Measurements from ENCODE around the gene GZMH. TPM values are rescaled to one million over a fixed set of nuclear protein-coding genes. Genes with fewer than 3 reads are reported as not detected.

GZMH gene
- polyA plus RNA-seq, 3 donors = 0.15 to 1.6 (median 0.94) TPM

DNA sequence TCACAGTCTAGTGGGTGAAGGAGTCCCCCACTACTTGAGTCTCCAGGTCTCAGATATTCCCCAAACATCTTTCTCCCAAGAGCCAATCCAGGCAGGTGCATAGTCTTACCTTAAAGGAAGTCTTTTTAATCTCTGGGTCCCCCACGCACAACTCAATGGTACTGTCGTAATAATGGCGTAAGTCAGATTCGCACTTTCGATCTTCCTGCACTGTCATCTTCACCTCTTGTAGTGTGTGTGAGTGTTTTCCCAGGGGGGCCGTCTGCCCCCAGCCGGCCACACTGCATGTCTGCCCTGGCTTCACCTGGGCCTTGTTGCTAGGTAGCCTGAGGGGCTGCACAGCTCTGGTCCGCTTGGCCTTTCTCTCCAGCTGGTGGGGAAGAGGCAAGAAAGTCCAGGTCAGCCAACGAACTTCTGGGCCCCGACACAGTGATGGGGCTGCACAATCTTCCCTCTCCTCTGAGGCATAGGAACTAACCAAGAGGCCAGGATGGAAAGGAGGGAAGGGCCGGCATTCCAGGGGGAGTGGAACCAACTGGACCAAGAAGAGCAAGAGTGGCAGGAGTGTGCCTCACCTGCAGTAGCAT is 22.4 kb upstream of the GZMH start:
- Mint-ChIP-seq H3K27ac (no peak overlapping the region), H3K4me1 (peaks cover 2% of the 10 kb centered on the region), H3K27me3 (ENCODE audit: low read depth in 3 of 3) (peaks cover 0 to 3% (median 2%) of the 10 kb centered on the region in 3 donors), H3K4me3 (peak overlapping the region in 1 of 2 donors; percentile 35), H3K36me3 (no peaks in the 10 kb centered on the region), H3K9me3 (peaks cover 0 to 4% (median 0%) of the 10 kb centered on the region in 7 donors)
- Histone ChIP-seq H3K4me2 (replicated peaks; ENCODE audit: extremely low read depth, low read length, poor library complexity, severe bottlenecking) (no peak overlapping the region), H3K27me3 (ENCODE audit: control insufficient read depth in 2 of 2, insufficient read depth in 2 of 2, low read length in 2 of 2) (no peaks in the 10 kb centered on the region), H2AFZ (ENCODE audit: insufficient read depth, low read depth, low read length, poor library complexity, severe bottlenecking) (no peak overlapping the region), H3K27ac (ENCODE audit: low read depth in 1 of 2, low read length in 2 of 2) (no peak overlapping the region), H3K4me3 (replicated peaks in 1 of 3; ENCODE audit: low read depth in 2 of 3, low read length in 3 of 3) (no peak overlapping the region), H3K9ac (ENCODE audit: insufficient read depth, low read length, poor library complexity, severe bottlenecking) (no peak overlapping the region), H3K79me2 (ENCODE audit: insufficient read depth, low read length) (no peaks in the 10 kb centered on the region), H3K36me3 (replicated peaks in 1 of 2; ENCODE audit: control insufficient read depth in 1 of 2, insufficient read depth in 2 of 2, low read length in 2 of 2) (no peaks in the 10 kb centered on the region), H3K9me3 (replicated peaks in 1 of 2; ENCODE audit: control insufficient read depth in 1 of 2, insufficient read depth in 1 of 2, low read length in 2 of 2) (no peaks in the 10 kb centered on the region), H4K20me1 (ENCODE audit: insufficient read depth, low read length) (no peaks in the 10 kb centered on the region), H3K4me1 (ENCODE audit: control insufficient read depth in 1 of 2, insufficient read depth in 2 of 2, low read length in 2 of 2) (no peaks in the 10 kb centered on the region)
- intact Hi-C loops (cut with micrococcal nuclease) = no loop called here
- WGBS (ENCODE audit: insufficient coverage) = 100% methylated on average over 3 of the region's 11 CpGs
- no peak for DNase-seq
- TF ChIP-seq, protein P1, sequence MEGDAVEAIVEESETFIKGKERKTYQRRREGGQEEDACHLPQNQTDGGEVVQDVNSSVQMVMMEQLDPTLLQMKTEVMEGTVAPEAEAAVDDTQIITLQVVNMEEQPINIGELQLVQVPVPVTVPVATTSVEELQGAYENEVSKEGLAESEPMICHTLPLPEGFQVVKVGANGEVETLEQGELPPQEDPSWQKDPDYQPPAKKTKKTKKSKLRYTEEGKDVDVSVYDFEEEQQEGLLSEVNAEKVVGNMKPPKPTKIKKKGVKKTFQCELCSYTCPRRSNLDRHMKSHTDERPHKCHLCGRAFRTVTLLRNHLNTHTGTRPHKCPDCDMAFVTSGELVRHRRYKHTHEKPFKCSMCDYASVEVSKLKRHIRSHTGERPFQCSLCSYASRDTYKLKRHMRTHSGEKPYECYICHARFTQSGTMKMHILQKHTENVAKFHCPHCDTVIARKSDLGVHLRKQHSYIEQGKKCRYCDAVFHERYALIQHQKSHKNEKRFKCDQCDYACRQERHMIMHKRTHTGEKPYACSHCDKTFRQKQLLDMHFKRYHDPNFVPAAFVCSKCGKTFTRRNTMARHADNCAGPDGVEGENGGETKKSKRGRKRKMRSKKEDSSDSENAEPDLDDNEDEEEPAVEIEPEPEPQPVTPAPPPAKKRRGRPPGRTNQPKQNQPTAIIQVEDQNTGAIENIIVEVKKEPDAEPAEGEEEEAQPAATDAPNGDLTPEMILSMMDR (IDR thresholded peaks at IDR 0.05) = no peak

DNA sequence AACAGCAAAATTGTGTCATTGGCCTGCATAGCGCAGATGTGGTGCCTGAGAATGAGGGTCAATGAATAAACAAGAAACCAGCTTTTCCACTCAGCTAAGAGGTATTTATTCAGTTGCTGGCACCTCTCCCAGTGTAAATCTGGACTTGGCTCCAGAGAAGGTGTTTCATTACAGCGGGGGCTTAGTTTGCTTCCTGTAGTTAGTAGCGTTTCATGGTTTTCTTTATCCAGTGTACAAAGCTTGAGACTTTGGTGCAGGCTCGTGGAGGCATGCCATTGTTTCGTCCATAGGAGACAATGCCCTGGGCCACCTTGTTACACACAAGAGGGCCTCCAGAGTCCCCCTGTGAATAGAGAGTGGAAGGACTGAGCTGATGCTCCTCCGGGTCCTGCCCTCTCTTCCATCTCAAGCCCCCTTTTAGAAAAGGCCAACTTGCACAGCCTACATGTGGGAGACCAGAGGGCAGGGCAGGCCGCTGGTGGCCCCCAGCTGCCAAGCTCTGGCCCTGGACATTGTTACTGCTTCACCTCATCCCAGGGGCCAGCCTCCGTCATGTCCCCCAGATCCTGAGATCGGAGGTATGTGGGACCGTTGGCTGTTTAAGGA is 21.5 kb upstream of the GZMH start:
- Mint-ChIP-seq H3K27ac (no peak overlapping the region), H3K4me1 (peaks cover 2% of the 10 kb centered on the region), H3K4me3 (no peak overlapping the region), H3K36me3 (no peaks in the 10 kb centered on the region), H3K27me3 (ENCODE audit: low read depth in 3 of 3) (peaks cover 0 to 3% (median 2%) of the 10 kb centered on the region in 3 donors), H3K9me3 (peaks cover 0 to 4% (median 0%) of the 10 kb centered on the region in 7 donors)
- Histone ChIP-seq H3K27ac (ENCODE audit: low read depth in 1 of 2, low read length in 2 of 2) (no peak overlapping the region), H3K9ac (ENCODE audit: insufficient read depth, low read length, poor library complexity, severe bottlenecking) (no peak overlapping the region), H3K9me3 (replicated peaks in 1 of 2; ENCODE audit: control insufficient read depth in 1 of 2, insufficient read depth in 1 of 2, low read length in 2 of 2) (no peaks in the 10 kb centered on the region), H3K4me3 (replicated peaks in 1 of 3; ENCODE audit: low read depth in 2 of 3, low read length in 3 of 3) (no peak overlapping the region), H2AFZ (ENCODE audit: insufficient read depth, low read depth, low read length, poor library complexity, severe bottlenecking) (no peak overlapping the region), H3K4me2 (replicated peaks; ENCODE audit: extremely low read depth, low read length, poor library complexity, severe bottlenecking) (no peak overlapping the region), H3K36me3 (replicated peaks in 1 of 2; ENCODE audit: control insufficient read depth in 1 of 2, insufficient read depth in 2 of 2, low read length in 2 of 2) (no peaks in the 10 kb centered on the region), H3K79me2 (ENCODE audit: insufficient read depth, low read length) (no peaks in the 10 kb centered on the region), H3K27me3 (ENCODE audit: control insufficient read depth in 2 of 2, insufficient read depth in 2 of 2, low read length in 2 of 2) (no peaks in the 10 kb centered on the region), H4K20me1 (ENCODE audit: insufficient read depth, low read length) (no peaks in the 10 kb centered on the region), H3K4me1 (ENCODE audit: control insufficient read depth in 1 of 2, insufficient read depth in 2 of 2, low read length in 2 of 2) (no peaks in the 10 kb centered on the region)
- WGBS (ENCODE audit: insufficient coverage) = 94% methylated on average over 5 of the region's 10 CpGs
- intact Hi-C loops (cut with micrococcal nuclease) = no loop called here
- TF ChIP-seq, protein P1 (IDR thresholded peaks at IDR 0.05) = no peak
- no peak for DNase-seq

Data from CD14-positive monocyte (primary cell).